NOMO-1 treated with DMSO at 0.1 percent for 48 hours (cell line): ENCODE data around the gene SPOCD1.
A peak's percentile ranks its signal among the peaks of the same experiment; 100 is the strongest.

ENCODE experiments used
- DNase-seq: peaks from one replicate; lab custom pipeline; 2025; ENCODE audit not compliant: unreplicated experiment; lab: John Stamatoyannopoulos, UW

SPOCD1 gene

GRCh38 chr1:31757989-31758388 lies 57.8 kb downstream of the SPOCD1 start:
- DNase-seq = no peak

GRCh38 chr1:31757204-31757679 lies 58.6 kb downstream of the SPOCD1 start:
- DNase-seq = no peak

GRCh38 chr1:31756578-31756977 lies 59.2 kb downstream of the SPOCD1 start:
- DNase-seq = no peak

GRCh38 chr1:31755850-31756492 lies 59.9 kb downstream of the SPOCD1 start:
- DNase-seq = no peak

GRCh38 chr1:31755197-31755611 lies 60.6 kb downstream of the SPOCD1 start:
- DNase-seq = no peak

GRCh38 chr1:31754397-31754796 lies 61.4 kb downstream of the SPOCD1 start:
- no peak for DNase-seq

GRCh38 chr1:31753707-31754349 lies 62.0 kb downstream of the SPOCD1 start:
- no peak for DNase-seq

- DNase-seq = no peak
Observed at GRCh38 chr1:31752952-31753475, 62.8 kb downstream of the SPOCD1 start.

GRCh38 chr1:31752258-31752657 lies 63.6 kb downstream of the SPOCD1 start:
- DNase-seq = no peak

GRCh38 chr1:31751822-31752241 lies 64.0 kb downstream of the SPOCD1 start:
- DNase-seq = no peak

- DNase-seq = peak; percentile 33
Observed at GRCh38 chr1:31750858-31751510, 64.8 kb downstream of the SPOCD1 start.

GRCh38 chr1:31749785-31750735 lies 65.8 kb downstream of the SPOCD1 start:
- DNase-seq = no peak

GRCh38 chr1:31748365-31748764 lies 67.5 kb downstream of the SPOCD1 start:
- DNase-seq = no peak

GRCh38 chr1:31747304-31747703 lies 68.5 kb downstream of the SPOCD1 start:
- no peak for DNase-seq

- DNase-seq = no peak
Observed at GRCh38 chr1:31746687-31747086, 69.1 kb downstream of the SPOCD1 start.

GRCh38 chr1:31745946-31746670 lies 69.7 kb downstream of the SPOCD1 start:
- DNase-seq = no peak

GRCh38 chr1:31745096-31745945 lies 70.5 kb downstream of the SPOCD1 start:
- DNase-seq = peak; percentile 44

- no peak for DNase-seq
Observed at GRCh38 chr1:31744165-31744888, 71.5 kb downstream of the SPOCD1 start.
